NK-92 (cell line): ENCODE results near the gene ARHGAP10.

ENCODE experiments used
- DNase-seq: peaks from one replicate; lab custom pipeline; 2025; ENCODE audit not compliant: unreplicated experiment; lab: John Stamatoyannopoulos, UW

The ARHGAP10 gene, protein sequence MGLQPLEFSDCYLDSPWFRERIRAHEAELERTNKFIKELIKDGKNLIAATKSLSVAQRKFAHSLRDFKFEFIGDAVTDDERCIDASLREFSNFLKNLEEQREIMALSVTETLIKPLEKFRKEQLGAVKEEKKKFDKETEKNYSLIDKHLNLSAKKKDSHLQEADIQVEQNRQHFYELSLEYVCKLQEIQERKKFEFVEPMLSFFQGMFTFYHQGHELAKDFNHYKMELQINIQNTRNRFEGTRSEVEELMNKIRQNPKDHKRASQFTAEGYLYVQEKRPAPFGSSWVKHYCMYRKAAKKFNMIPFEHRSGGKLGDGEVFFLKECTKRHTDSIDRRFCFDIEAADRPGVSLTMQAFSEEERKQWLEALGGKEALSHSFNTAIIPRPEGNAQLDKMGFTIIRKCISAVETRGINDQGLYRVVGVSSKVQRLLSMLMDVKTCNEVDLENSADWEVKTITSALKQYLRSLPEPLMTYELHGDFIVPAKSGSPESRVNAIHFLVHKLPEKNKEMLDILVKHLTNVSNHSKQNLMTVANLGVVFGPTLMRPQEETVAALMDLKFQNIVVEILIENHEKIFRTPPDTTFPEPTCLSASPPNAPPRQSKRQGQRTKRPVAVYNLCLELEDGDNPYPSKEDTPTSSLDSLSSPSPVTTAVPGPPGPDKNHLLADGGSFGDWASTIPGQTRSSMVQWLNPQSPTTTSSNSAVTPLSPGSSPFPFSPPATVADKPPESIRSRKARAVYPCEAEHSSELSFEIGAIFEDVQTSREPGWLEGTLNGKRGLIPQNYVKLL

DNA sequence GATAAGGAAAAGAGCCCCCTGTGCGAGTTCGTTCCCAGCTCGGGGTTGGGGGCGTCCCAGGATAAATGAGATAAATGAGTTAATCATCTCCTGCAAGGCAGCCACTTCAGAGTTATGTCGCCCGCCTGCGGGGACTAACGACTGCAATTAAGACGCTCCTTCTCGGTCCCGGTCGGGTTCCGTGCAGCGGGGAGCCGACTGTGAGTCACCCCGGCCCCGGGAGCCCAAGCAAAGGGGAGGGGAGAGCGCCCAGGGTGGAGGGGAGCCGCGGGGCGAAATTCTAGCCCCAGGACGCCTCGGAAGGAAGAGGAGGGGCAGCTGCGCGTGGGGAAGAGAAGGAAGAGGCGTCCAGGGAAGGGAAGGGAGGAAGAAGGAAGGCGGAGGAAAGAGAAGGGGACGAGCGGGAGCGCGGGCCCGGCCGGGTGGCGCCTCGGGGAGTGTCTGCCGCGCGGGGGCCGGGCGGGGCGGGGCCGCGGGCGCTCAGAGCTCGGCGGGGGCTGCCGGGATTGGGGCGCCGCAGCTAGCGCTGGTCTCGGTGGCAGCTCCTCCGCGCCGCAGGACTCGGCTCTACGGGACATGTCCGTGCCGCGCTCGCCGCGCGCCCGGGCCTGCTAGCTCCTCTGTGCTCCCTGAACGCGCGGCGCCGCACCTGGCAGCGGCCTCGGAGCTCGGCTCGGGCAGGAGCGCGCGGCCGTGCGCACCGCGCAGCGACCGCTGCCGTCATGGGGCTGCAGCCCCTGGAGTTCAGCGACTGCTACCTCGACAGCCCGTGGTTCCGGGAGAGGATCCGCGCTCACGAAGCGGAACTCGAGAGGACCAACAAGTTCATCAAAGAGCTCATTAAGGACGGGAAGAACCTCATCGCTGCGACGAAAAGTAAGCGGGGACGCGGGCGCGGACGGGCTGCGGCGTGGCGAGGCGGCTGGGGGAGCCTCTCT is at the start of gene ARHGAP10:
Gene ARHGAP10 (plus strand): TSS at position 509 of the 938 bp plus-strand sequence. CDS start 214 bp downstream, at position 723.
- no peak for DNase-seq

DNA sequence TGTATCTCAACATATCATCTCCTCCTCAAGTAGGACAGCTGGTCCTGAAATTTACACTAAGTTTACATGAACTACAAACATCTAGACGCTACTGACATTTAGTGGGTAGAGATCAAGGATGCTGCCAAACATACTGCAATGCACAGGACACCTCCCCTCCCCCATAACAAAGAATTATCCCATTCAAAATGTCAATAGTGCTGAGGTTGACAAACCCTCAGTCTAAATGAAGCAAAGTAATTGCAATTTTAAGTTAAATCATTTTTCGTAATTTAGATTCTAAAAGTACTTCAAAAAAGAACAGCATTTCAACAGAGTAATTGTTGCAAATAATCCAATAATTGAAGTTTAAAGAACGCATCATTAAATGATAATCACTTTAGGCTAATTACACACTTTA is 49.1 kb upstream of the ARHGAP10 start:
- DNase-seq = no peak

- no peak for DNase-seq
These were observed 48.7 kb upstream of the ARHGAP10 start for GRCh38 chr4:147683188-147683591.

GRCh38 chr4:147683717-147684700 is 47.9 kb upstream of the ARHGAP10 start, which contains the start of gene PRMT9:
Gene PRMT9 (minus strand): TSS chr4:147684163. CDS start chr4:147683987, 176 bp downstream.
- peak; percentile 22 for DNase-seq

DNA sequence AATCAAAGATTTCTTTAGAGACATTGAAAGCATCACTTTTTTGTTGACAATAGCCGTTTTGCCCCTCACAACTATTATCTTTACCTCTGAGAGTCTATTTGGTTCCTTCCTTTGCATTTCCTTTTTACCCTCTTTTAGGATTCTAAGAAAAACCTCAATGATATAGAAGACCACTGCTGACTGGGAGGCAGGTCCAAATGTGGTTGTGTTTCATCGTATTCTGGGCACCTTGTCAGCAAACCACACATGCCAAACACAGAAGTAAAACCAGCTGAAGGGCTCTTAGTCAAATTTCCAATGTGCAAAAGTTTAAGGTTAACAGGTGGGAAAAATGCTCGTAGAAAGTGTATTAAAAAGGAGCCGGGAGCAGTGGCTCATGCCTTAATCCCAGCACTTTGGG is 42.8 kb upstream of the ARHGAP10 start:
- no peak for DNase-seq

DNA sequence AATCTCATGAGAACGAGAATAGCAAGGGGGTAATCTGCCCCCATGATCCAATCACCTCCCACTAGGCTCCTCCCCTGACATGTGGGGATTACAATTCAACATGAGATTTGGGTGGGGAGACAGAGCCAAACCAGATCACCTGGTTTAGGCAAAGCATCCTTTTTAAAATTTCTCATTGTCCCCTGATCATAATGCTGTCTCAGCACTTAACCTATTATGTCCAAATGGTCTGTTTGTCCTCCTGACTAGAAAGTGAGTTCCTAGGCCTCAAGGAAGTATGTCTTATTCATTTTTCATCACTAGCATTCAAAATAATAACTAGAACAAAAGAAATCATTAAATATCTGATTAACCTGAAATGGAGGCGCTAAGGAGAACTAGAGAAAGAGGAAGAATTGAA is 40.1 kb upstream of the ARHGAP10 start:
- DNase-seq = no peak

GRCh38 chr4:147693218-147693617 is 38.7 kb upstream of the ARHGAP10 start:
- no peak for DNase-seq

- no peak for DNase-seq
These were observed 35.0 kb upstream of the ARHGAP10 start for GRCh38 chr4:147696866-147697265.

GRCh38 chr4:147704846-147705245 is 27.0 kb upstream of the ARHGAP10 start:
- no peak for DNase-seq

- no peak for DNase-seq
These were observed 23.8 kb upstream of the ARHGAP10 start for GRCh38 chr4:147707892-147708672.

DNA sequence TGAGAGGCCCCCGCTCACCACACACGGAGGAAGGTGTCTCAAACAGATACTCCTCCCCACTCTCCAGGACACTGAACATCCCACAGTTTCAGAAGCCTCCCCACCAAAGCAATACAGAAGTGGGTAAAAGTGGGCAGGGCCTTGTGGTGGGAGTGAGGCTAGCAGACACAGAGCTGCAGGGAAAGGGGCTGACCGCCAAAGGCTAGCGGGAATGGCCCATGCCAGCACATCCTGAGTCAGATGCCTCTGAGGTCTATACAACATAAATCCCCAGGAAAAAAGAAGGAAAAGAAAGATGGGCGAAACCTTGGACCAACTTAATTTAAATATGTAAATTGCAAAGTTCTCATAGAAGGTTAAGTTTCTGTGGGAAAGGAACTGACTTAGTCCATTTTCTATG is 21.9 kb upstream of the ARHGAP10 start:
- DNase-seq = no peak

DNA sequence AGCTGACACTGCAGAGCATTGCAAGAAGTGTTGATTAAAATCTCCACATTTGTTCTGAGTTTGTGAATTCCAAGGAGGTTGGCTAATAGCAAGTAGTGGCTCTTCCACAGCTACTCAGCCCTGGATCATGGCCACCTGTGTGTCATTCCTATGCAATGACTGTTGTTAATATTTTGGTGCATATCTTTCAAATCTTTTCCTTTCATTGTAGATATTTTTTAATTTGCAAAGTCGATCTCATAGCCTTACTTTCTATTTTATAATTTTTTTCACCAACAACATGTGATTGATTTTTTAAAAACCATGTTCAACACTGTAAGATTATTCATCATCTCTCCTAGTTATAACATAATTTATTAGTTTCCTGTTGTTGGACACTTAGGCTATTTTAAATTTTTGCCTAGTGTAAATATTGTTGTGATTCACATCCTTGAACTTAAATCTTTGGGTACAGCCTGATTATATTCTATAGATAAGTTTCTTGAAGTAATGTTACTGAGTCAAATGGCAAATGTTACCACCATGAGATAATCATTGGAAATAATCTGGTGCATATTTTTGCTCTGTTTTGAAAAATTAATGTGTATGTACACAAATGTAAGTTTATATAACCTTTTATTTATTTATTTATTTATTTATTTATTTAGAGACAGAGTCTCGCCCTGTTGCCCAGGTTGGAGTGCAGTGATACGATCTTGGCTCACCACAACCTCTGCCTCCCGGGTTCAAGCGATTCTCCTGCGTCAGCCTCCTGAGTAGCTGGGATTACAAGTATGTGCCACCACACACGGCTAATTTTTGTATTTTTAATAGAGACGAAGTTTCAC is 17.1 kb upstream of the ARHGAP10 start:
- DNase-seq = no peak

GRCh38 chr4:147717878-147718277 is 14.0 kb upstream of the ARHGAP10 start:
- DNase-seq = no peak

DNA sequence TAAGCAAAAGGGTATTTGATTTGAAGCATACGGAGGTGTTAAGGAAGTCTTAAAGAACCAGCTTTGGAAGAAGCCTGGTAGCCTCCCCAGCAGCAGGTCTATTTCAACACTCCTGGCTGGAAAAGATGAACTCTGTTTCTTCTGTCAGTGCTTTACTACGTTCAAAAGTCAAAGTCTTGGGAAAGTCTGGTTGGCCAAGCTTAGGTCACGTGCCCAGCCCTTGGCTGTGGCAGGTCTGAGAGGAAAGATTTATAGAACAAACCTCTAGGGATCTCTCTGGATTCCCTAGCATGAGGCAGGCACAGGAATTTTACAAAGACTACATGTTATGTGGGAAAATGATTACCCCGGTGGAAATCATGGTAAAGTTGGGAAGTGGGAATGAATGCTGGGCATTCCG is 8.6 kb upstream of the ARHGAP10 start:
- no peak for DNase-seq

DNA sequence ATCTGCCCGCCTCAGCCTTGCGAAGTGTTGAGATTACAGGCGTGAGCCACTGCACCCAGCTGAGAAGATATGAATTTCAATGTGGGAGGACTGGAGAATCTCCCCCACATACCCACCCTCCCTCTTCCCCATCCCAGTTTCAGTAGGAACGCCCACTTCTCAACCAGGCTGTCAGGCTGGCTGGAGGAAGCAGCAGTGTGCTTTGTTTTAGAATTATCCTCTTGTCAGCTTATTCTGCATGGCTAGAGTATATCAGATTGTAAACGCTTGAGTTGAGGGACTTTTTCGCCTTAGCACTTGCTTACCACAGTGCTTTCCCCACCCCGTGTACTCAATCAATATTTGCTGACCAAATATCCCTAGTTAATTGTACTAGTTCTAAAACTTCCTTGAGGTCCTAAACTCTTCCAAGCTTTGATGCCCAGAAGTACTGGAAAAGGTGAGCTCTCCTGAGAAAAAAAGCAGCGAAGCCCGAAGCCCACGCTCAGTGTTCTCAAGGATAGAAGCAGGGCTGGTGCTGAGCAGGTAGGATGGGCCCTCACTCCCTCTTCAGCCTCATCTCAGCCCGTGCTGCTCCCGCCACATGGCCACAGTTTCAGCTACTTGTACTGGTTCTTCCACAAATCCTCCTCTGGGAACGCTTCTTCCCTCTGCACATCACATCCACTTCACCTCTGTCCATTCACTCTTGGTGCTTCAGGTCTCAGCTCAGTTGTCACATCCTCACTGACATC is 7.3 kb upstream of the ARHGAP10 start:
- no peak for DNase-seq

DNA sequence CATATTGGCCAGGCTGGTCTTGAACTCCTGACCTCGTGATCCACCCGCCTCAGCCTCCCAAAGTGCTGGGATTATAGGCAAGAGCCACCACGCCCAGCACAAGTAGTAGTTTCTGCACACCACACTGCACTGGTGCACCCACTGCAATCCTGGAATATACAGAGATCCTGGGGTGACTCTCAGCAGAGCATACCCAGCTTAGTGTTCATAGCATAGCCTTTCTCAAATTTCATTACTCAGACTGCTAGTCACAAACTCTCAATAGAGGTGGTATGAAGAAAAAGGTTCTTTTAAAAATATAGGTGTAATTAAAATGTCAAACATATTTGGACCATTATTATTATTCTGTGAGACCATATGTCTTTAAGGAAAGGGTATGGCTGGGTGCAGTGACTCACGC is 6.2 kb upstream of the ARHGAP10 start:
- DNase-seq = no peak

GRCh38 chr4:147727476-147728028 is 4.3 kb upstream of the ARHGAP10 start:
- DNase-seq = no peak
